Occipital lobe (tissue), 1 donor: ENCODE measurements around the gene VAMP2. TPM values are rescaled to one million over a fixed set of nuclear protein-coding genes. Genes with fewer than 3 reads are reported as not detected.

Source experiments
- total RNA-seq: library from RNA; depleted of rRNA; stranded (reverse); fragments of >200 nt; gene quantifications from one replicate; pipeline ENCODE4 v1.2.3, GENCODE V29; 2014

Gene VAMP2
- total RNA-seq, 1 donor from 2014 or later, result 27.9 TPM

Other genes starting within 250 kb of the VAMP2 start
- 7.3 TPM for gene RNF227, start 246.7 kb downstream of the VAMP2 start, total RNA-seq
- gene KCNAB3, start 233.1 kb downstream of the VAMP2 start, total RNA-seq, result 2.7 TPM
- gene TRAPPC1, start 231.0 kb downstream of the VAMP2 start, total RNA-seq, result 22.3 TPM
- 23.4 TPM for gene CNTROB, start 230.7 kb downstream of the VAMP2 start, total RNA-seq
- gene GUCY2D, start 160.3 kb downstream of the VAMP2 start, total RNA-seq, result 0.16 TPM
- gene ALOX15B, start 123.9 kb downstream of the VAMP2 start, total RNA-seq, result 0.16 TPM
- gene ALOX12B, start 75.2 kb downstream of the VAMP2 start, total RNA-seq, result 1.4 TPM
- gene ALOXE3, start 44.4 kb downstream of the VAMP2 start, total RNA-seq, result 0.47 TPM
- gene HES7, start 38.8 kb downstream of the VAMP2 start, total RNA-seq, result 0.31 TPM
- gene PER1, start 10.5 kb downstream of the VAMP2 start, total RNA-seq, result 7.8 TPM
- 35.9 TPM for gene TMEM107, start 13.4 kb upstream of the VAMP2 start, total RNA-seq
- 4.8 TPM for gene BORCS6, start 27.2 kb upstream of the VAMP2 start, total RNA-seq
- 2.7 TPM for gene AURKB, start 47.6 kb upstream of the VAMP2 start, total RNA-seq
- gene CTC1, start 85.1 kb upstream of the VAMP2 start, total RNA-seq, result 12.2 TPM
- 20.0 TPM for gene PFAS, start 86.3 kb upstream of the VAMP2 start, total RNA-seq
- 3.7 TPM for gene RANGRF, start 125.7 kb upstream of the VAMP2 start, total RNA-seq
- 0.31 TPM for gene SLC25A35, start 132.5 kb upstream of the VAMP2 start, total RNA-seq
- gene ARHGEF15, start 147.3 kb upstream of the VAMP2 start, total RNA-seq, result 0.47 TPM
- not detected for gene ODF4, start 176.9 kb upstream of the VAMP2 start, total RNA-seq
- gene RPL26, start 220.2 kb upstream of the VAMP2 start, total RNA-seq, result 3,834 TPM
- not detected for gene RNF222, start 234.9 kb upstream of the VAMP2 start, total RNA-seq